GM23338 (cell line): Measurements from ENCODE around the gene AGAP1. TPM values are rescaled to one million over a fixed set of nuclear protein-coding genes. Genes with fewer than 3 reads are reported as not detected.

Experiments used
- ATAC-seq: fragments of 200-7000 bp; cut with Tn5 transposase; 3 replicates; pipeline ENCODE4 v1.9.1; 2020
- DNase-seq: peaks from one replicate; pipeline ENCODE4 v3.0.0-alpha.2; 2015; ENCODE audit warnings: low spot score
- H2AFZ ChIP-seq: fragments of 200-600 bp; sonication (generic); 2 replicates; pipeline ENCODE4 v1.8.0; 2016; ENCODE audit warnings: antibody characterized with exemption, mild to moderate bottlenecking, moderate library complexity
- H3F3A ChIP-seq: fragments of 200-600 bp; sonication (generic); replicated peaks from 2 replicates; pipeline ENCODE4 v1.8.0; 2017; ENCODE audit warnings: antibody characterized with exemption, mixed run types, low read depth
- H3K27ac ChIP-seq: fragments of 200-600 bp; sonication (generic); 2 replicates; pipeline ENCODE4 v1.6.1; 2016; ENCODE audit warnings: low read depth
- H3K27me3 ChIP-seq: fragments of 200-600 bp; sonication (generic); 2 replicates; pipeline ENCODE4 v1.8.0; 2016; ENCODE audit warnings: mild to moderate bottlenecking, mixed run types, moderate library complexity; ENCODE audit not compliant: insufficient read depth
- H3K36me3 ChIP-seq: fragments of 200-600 bp; sonication (generic); 2 replicates; pipeline ENCODE4 v1.8.0; 2016; ENCODE audit warnings: mild to moderate bottlenecking; ENCODE audit not compliant: insufficient read depth
- H3K4me1 ChIP-seq: fragments of 200-600 bp; sonication (generic); 2 replicates; pipeline ENCODE4 v1.8.0; 2016; ENCODE audit warnings: mild to moderate bottlenecking, moderate library complexity; ENCODE audit not compliant: insufficient read depth
- H3K4me2 ChIP-seq: fragments of 200-600 bp; sonication (generic); 2 replicates; pipeline ENCODE4 v1.7.1; 2017; ENCODE audit warnings: mixed run types
- H3K4me3 ChIP-seq: fragments of 200-600 bp; sonication (generic); 2 replicates; pipeline ENCODE4 v1.6.1; 2016; ENCODE audit warnings: mixed run types
- H3K79me2 ChIP-seq: fragments of 200-600 bp; sonication (generic); replicated peaks from 2 replicates; pipeline ENCODE4 v1.8.0; 2017; ENCODE audit warnings: mild to moderate bottlenecking; ENCODE audit not compliant: insufficient read depth
- H3K9me2 ChIP-seq: fragments of 200-600 bp; sonication (generic); 2 replicates; pipeline ENCODE4 v1.8.0; 2017; ENCODE audit not compliant: insufficient read depth
- H4K20me1 ChIP-seq: fragments of 200-600 bp; sonication (generic); replicated peaks from 2 replicates; pipeline ENCODE4 v1.8.0; 2017; ENCODE audit warnings: mild to moderate bottlenecking; ENCODE audit not compliant: insufficient read depth
- H3K27ac Mint-ChIP-seq: 2 replicates; pipeline ENCODE4 v1.8.0; 2020; ENCODE audit warnings: inconsistent platforms, mild to moderate bottlenecking, moderate library complexity, mixed read lengths
- H3K27me3 Mint-ChIP-seq: 3 replicates; pipeline ENCODE4 v1.8.0; 2022; ENCODE audit warnings: low read depth, mild to moderate bottlenecking, moderate library complexity, mixed read lengths, inconsistent platforms; ENCODE audit not compliant: insufficient read depth, poor library complexity
- H3K36me3 Mint-ChIP-seq: 3 replicates; pipeline ENCODE4 v1.8.0; 2021; ENCODE audit warnings: low read depth, mild to moderate bottlenecking, inconsistent platforms, moderate library complexity, mixed read lengths
- H3K4me1 Mint-ChIP-seq: 3 replicates; pipeline ENCODE4 v1.8.0; 2020; ENCODE audit warnings: mild to moderate bottlenecking, inconsistent platforms, mixed read lengths
- H3K4me3 Mint-ChIP-seq: 3 replicates; pipeline ENCODE4 v1.8.0; 2021; ENCODE audit warnings: moderate library complexity, mild to moderate bottlenecking, inconsistent platforms, mixed read lengths
- H3K9me3 Mint-ChIP-seq: 3 replicates; pipeline ENCODE4 v1.8.0; 2020; ENCODE audit warnings: moderate library complexity, mild to moderate bottlenecking, inconsistent platforms, mixed read lengths
- CREB1 ChIP-seq: fragments of 250-450 bp; sonication (Bioruptor Pico); IDR thresholded peaks from 2 replicates; pipeline ENCODE4 v1.5.0; 2020; ENCODE audit warnings: low read depth, mild to moderate bottlenecking, moderate library complexity
- CTCF ChIP-seq, 2 experiments: fragments of 200-600 bp in 1 of 2; sonication (generic) in 1 of 2; conservative IDR thresholded peaks; 2 replicates each; pipeline versions ENCODE4 v1.5.1 to v1.6.1; 2016 to 2017; ENCODE audit warnings: antibody characterized with exemption in 2 of 2, low read depth in 2 of 2, mild to moderate bottlenecking in 2 of 2, moderate library complexity in 1 of 2
- EZH2 ChIP-seq: fragments of 200-600 bp; sonication (generic); IDR thresholded peaks from one replicate; pipeline ENCODE4 v1.8.0; 2017; ENCODE audit warnings: antibody characterized with exemption, mild to moderate bottlenecking, low read depth; ENCODE audit not compliant: unreplicated experiment
- EZH2phosphoT487 ChIP-seq: fragments of 200-600 bp; sonication (generic); IDR thresholded peaks from one replicate; pipeline ENCODE4 v1.8.1; 2018; ENCODE audit warnings: antibody characterized with exemption; ENCODE audit not compliant: unreplicated experiment
- JUNB ChIP-seq: IDR thresholded peaks from one replicate; pipeline ENCODE4 v1.6.1; 2016; ENCODE audit warnings: antibody characterized with exemption; ENCODE audit not compliant: unreplicated experiment
- NANOG ChIP-seq: IDR thresholded peaks from 2 replicates; pipeline ENCODE4 v1.6.1; 2016; ENCODE audit warnings: antibody characterized with exemption, borderline replicate concordance
- POLR2AphosphoS5 ChIP-seq: IDR thresholded peaks from 2 replicates; pipeline ENCODE4 v1.6.1; 2016; ENCODE audit warnings: antibody characterized with exemption, low read depth
- STAT1 ChIP-seq: IDR thresholded peaks from one replicate; pipeline ENCODE4 v1.6.1; 2016; ENCODE audit warnings: antibody characterized with exemption; ENCODE audit not compliant: unreplicated experiment
- ZNF114 ChIP-seq: fragments of 250-450 bp; sonication (Bioruptor Pico); IDR thresholded peaks from 2 replicates; pipeline ENCODE4 v1.5.0; 2020; ENCODE audit warnings: mild to moderate bottlenecking, moderate library complexity
- ZNF331 ChIP-seq: fragments of 250-450 bp; sonication (Bioruptor Pico); IDR thresholded peaks from 2 replicates; pipeline ENCODE4 v1.5.0; 2020; ENCODE audit warnings: low read depth, mild to moderate bottlenecking, moderate library complexity
- ZNF462 ChIP-seq: fragments of 250-450 bp; sonication (Bioruptor Pico); IDR thresholded peaks from 2 replicates; pipeline ENCODE4 v1.5.0; 2020; ENCODE audit warnings: mild to moderate bottlenecking, moderate library complexity
- polyA plus RNA-seq: library from polyadenylated mRNA; unstranded; fragments of >200 nt; fragmentation: Nextera tagmentation; extraction: Ambion mirVana; gene quantifications from 2 replicates; pipeline ENCODE4 v1.2.1, GENCODE V29; 2016
- total RNA-seq: library from RNA; depleted of rRNA; stranded (reverse); fragments of >200 nt; shearing (Covaris generic); gene quantifications from 2 replicates; pipeline ENCODE4 v1.2.3, GENCODE V29; 2014
- TF ChIP-seq, protein P1 (sequence below): IDR thresholded peaks from 2 replicates; pipeline ENCODE4 v1.6.1; 2016; ENCODE audit warnings: antibody characterized with exemption
- TF ChIP-seq, protein P2 (sequence below): IDR thresholded peaks from one replicate; pipeline ENCODE4 v1.6.1; 2018; ENCODE audit warnings: antibody characterized with exemption; ENCODE audit not compliant: unreplicated experiment

Gene AGAP1
- total and polyA plus RNA-seq, 2 experiments from 2014 or later, result 13.3 to 27.9 TPM

- Histone ChIP-seq H3K4me1 (peaks cover 14% of the 10 kb centered on the region), H3K79me2 (peaks cover 91% of the 10 kb centered on the region), H3K9me2 (no peaks in the 10 kb centered on the region), H4K20me1 (peaks cover 27% of the 10 kb centered on the region), H3K4me3 (no peak overlapping the region), H3K36me3 (no peaks in the 10 kb centered on the region; the same call in 1 of the 2 replicates), H3K27me3 (no peaks in the 10 kb centered on the region), H3K4me2 (no peak overlapping the region), H2AFZ (no peak overlapping the region), H3K27ac (no peak overlapping the region), H3F3A (no peaks in the 10 kb centered on the region)
- Mint-ChIP-seq H3K36me3 (peaks cover 17% of the 10 kb centered on the region), H3K27me3 (peaks cover 5% of the 10 kb centered on the region), H3K4me3 (no peak overlapping the region), H3K9me3 (peaks cover 12% of the 10 kb centered on the region; the same call in 2 of the 3 replicates), H3K4me1 (peaks cover 65% of the 10 kb centered on the region), H3K27ac (no peak overlapping the region)
- ATAC-seq, result no peak
- DNase-seq, result no peak
- TF ChIP-seq EZH2phosphoT487 (no peak), POLR2AphosphoS5 (no peak), ZNF114 (CRISPR knock-in tag) (no peak), EZH2 (no peak), CTCF (conservative IDR thresholded peaks at IDR 0.05; ENCODE audit: low read depth in 2 of 2) (no peak), NANOG (no peak), JUNB (no peak), ZNF331 (CRISPR knock-in tag) (no peak), CREB1 (CRISPR knock-in tag) (no peak), ZNF462 (CRISPR knock-in tag) (no peak), STAT1 (no peak)
- TF ChIP-seq, protein P1, sequence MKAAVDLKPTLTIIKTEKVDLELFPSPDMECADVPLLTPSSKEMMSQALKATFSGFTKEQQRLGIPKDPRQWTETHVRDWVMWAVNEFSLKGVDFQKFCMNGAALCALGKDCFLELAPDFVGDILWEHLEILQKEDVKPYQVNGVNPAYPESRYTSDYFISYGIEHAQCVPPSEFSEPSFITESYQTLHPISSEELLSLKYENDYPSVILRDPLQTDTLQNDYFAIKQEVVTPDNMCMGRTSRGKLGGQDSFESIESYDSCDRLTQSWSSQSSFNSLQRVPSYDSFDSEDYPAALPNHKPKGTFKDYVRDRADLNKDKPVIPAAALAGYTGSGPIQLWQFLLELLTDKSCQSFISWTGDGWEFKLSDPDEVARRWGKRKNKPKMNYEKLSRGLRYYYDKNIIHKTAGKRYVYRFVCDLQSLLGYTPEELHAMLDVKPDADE, result no peak
- TF ChIP-seq, protein P2, sequence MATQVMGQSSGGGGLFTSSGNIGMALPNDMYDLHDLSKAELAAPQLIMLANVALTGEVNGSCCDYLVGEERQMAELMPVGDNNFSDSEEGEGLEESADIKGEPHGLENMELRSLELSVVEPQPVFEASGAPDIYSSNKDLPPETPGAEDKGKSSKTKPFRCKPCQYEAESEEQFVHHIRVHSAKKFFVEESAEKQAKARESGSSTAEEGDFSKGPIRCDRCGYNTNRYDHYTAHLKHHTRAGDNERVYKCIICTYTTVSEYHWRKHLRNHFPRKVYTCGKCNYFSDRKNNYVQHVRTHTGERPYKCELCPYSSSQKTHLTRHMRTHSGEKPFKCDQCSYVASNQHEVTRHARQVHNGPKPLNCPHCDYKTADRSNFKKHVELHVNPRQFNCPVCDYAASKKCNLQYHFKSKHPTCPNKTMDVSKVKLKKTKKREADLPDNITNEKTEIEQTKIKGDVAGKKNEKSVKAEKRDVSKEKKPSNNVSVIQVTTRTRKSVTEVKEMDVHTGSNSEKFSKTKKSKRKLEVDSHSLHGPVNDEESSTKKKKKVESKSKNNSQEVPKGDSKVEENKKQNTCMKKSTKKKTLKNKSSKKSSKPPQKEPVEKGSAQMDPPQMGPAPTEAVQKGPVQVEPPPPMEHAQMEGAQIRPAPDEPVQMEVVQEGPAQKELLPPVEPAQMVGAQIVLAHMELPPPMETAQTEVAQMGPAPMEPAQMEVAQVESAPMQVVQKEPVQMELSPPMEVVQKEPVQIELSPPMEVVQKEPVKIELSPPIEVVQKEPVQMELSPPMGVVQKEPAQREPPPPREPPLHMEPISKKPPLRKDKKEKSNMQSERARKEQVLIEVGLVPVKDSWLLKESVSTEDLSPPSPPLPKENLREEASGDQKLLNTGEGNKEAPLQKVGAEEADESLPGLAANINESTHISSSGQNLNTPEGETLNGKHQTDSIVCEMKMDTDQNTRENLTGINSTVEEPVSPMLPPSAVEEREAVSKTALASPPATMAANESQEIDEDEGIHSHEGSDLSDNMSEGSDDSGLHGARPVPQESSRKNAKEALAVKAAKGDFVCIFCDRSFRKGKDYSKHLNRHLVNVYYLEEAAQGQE, result no peak
Measured at GRCh38 chr2:235532307-235532706, 38.5 kb downstream of the AGAP1 start.
